HepG2 (cell line): Measurements from ENCODE around the gene PLEKHG2. TPM values are rescaled to one million over a fixed set of nuclear protein-coding genes. Genes with fewer than 3 reads are reported as not detected.

Source experiments
- ATAC-seq: fragments of 200-7000 bp; cut with Tn5 transposase; 3 replicates; pipeline ENCODE4 v1.9.1; 2020; ENCODE audit warnings: mild to moderate bottlenecking, moderate library complexity
- BruUV-seq: library from RNA; stranded (reverse); fragments of 400-500 nt; replicated peaks from 2 replicates; lab custom pipeline; 2021; lab: Mats Ljungman, UMichigan
- CTCF ChIA-PET: fragments of 300-600 bp; formaldehyde crosslinking; extraction: SDS; loops from one replicate; lab custom pipeline; 2021; ENCODE audit warnings: low total read pairs, inconsistent platforms, low intra/inter-chr PET ratio; lab: Yijun Ruan, JAX
- POLR2A ChIA-PET: fragments of 350-600 bp; sonication (Branson Sonifier 250); formaldehyde crosslinking; loops from one replicate; lab custom pipeline; 2020; ENCODE audit warnings: antibody characterized with exemption, inconsistent platforms; lab: Yijun Ruan, JAX
- DNase-seq: peaks from one replicate; pipeline ENCODE4 v3.0.0-alpha.2; 2015; ENCODE audit warnings: low spot score
- FAIRE-seq: peaks from 3 replicates; lab custom pipeline; 2011; peaks lifted over from hg19 to GRCh38; lab: Jason Lieb, UNC
- H2AFZ ChIP-seq: one replicate; pipeline ENCODE4 v1.6.1; 2011; ENCODE audit warnings: low read length, inconsistent platforms
- H3K27ac ChIP-seq: fragments of 300-600 bp; 3 replicates; pipeline ENCODE4 v1.8.0; 2011; ENCODE audit warnings: mixed run types, mild to moderate bottlenecking, mixed read lengths, low read length, inconsistent platforms; ENCODE audit not compliant: insufficient read depth; ENCODE audit errors: extremely low read length
- H3K27me3 ChIP-seq, 2 experiments: fragments of 200-600 bp in 1 of 2; 2 replicates in 1 of 2; 3 replicates in 1 of 2; pipeline versions ENCODE4 v1.6.0 to v1.8.0; 2011; ENCODE audit warnings: low read length in 2 of 2, mild to moderate bottlenecking in 2 of 2, moderate library complexity in 2 of 2, inconsistent platforms in 1 of 2; ENCODE audit not compliant: insufficient read depth in 2 of 2, control insufficient read depth in 1 of 2
- H3K36me3 ChIP-seq, 2 experiments: fragments of 200-600 bp in 1 of 2; replicated peaks in 1 of 2; 2 replicates in 1 of 2; 3 replicates in 1 of 2; pipeline versions ENCODE4 v1.5.1 to v1.8.0; 2011; ENCODE audit warnings: low read length in 2 of 2, inconsistent platforms in 1 of 2; ENCODE audit not compliant: insufficient read depth in 2 of 2, control insufficient read depth in 1 of 2
- H3K4me1 ChIP-seq: 2 replicates; pipeline ENCODE4 v1.5.1; 2012; ENCODE audit warnings: low read length, inconsistent platforms; ENCODE audit not compliant: insufficient read depth
- H3K4me2 ChIP-seq: 2 replicates; pipeline ENCODE4 v1.6.0; 2011; ENCODE audit warnings: low read depth, low read length, inconsistent platforms
- H3K4me3 ChIP-seq, 3 experiments: fragments of 200-600 bp in 1 of 3; sonication (generic), shearing (Covaris generic) in 1 of 3; replicated peaks in 1 of 3; 2 replicates each; pipeline ENCODE4 v1.5.1; 2011 to 2016; ENCODE audit warnings: low read length in 3 of 3, inconsistent platforms in 2 of 3, low read depth in 2 of 3, mild to moderate bottlenecking in 2 of 3, control low read depth in 1 of 3, mixed read lengths in 1 of 3; ENCODE audit not compliant: insufficient read depth in 1 of 3
- H3K79me2 ChIP-seq: one replicate; pipeline ENCODE4 v1.6.1; 2011; ENCODE audit warnings: low read length, inconsistent platforms; ENCODE audit not compliant: insufficient read depth
- H3K9ac ChIP-seq: 2 replicates; pipeline ENCODE4 v1.6.0; 2011; ENCODE audit warnings: mild to moderate bottlenecking, low read depth, low read length, inconsistent platforms; ENCODE audit not compliant: insufficient read depth
- H3K9me3 ChIP-seq: 2 replicates; pipeline ENCODE4 v1.5.1; 2012; ENCODE audit warnings: mild to moderate bottlenecking, low read length
- H4K20me1 ChIP-seq: 2 replicates; pipeline ENCODE4 v1.6.0; 2011; ENCODE audit warnings: inconsistent platforms, mild to moderate bottlenecking, low read length, moderate library complexity; ENCODE audit not compliant: insufficient read depth
- EHMT2 ChIP-seq: fragments of 200-600 bp; sonication (generic); IDR thresholded peaks from 2 replicates; pipeline ENCODE4 v1.7.0; 2017; ENCODE audit warnings: antibody characterized with exemption, low read depth, low read length, borderline replicate concordance
- RXRB ChIP-seq: IDR thresholded peaks from 2 replicates; pipeline ENCODE4 v1.6.1; 2016; ENCODE audit warnings: borderline replicate concordance, missing genetic modification reagents, missing compliant biosample characterization
- SETDB1 ChIP-seq: sonication (generic); formaldehyde crosslinking; IDR thresholded peaks from 2 replicates; pipeline ENCODE4 v1.5.1; 2020; ENCODE audit warnings: missing genetic modification reagents, mild to moderate bottlenecking, borderline replicate concordance
- SIX1 ChIP-seq: sonication (generic); formaldehyde crosslinking; IDR thresholded peaks from 2 replicates; pipeline ENCODE4 v1.4.0; 2020; ENCODE audit warnings: missing genetic modification reagents, borderline replicate concordance
- ZIK1 ChIP-seq: sonication (generic); formaldehyde crosslinking; IDR thresholded peaks from 2 replicates; pipeline ENCODE4 v1.5.0; 2020; ENCODE audit warnings: mild to moderate bottlenecking, low read depth, missing genetic modification reagents, borderline replicate concordance
- ZMAT3 ChIP-seq: sonication (generic); formaldehyde crosslinking; conservative IDR thresholded peaks from 2 replicates; pipeline ENCODE4 v1.7.0; 2021; ENCODE audit warnings: missing genetic modification reagents
- ZNF589 ChIP-seq: sonication (generic); formaldehyde crosslinking; conservative IDR thresholded peaks from 2 replicates; pipeline ENCODE4 v1.8.0; 2022; ENCODE audit warnings: mild to moderate bottlenecking, moderate library complexity, missing genetic modification reagents
- WGBS: methylation state at CpG from one replicate; pipeline ENCODE4 v1.1.6; 2017; ENCODE audit warnings: low lambda C conversion rate; 5-methylcytosine and 5-hydroxymethylcytosine counted together
- in situ Hi-C: cut with HindIII; loops from 2 replicates; pipeline ENCODE4 v1.10.0; 2017; ENCODE audit warnings: low pct_unique_long_range_greater_than_20kb; ENCODE audit not compliant: extremely low pct_ligation_motif_present
- intact Hi-C: fragments of 100-400 bp; cut with micrococcal nuclease; formaldehyde crosslinking; loops from one replicate; pipeline ENCODE4 v1.10.0; 2022; ENCODE audit not compliant: unreplicated experiment
- polyA plus RNA-seq, 8 experiments: library from polyadenylated mRNA; depleted of rRNA in 3 of 8; stranded (reverse) in 7 of 8; unstranded in 1 of 8; fragments of >200 nt; fragmentation: Illumina TruSeq in 4 of 8; extraction: Trizol in 4 of 8; gene quantifications; 2 replicates each; pipeline versions ENCODE4 v1.2.1 to v1.2.3, GENCODE V29; 2011 to 2016; ENCODE audit warnings: low read depth in 4 of 8, missing spikeins in 1 of 8, mixed read lengths in 1 of 8; ENCODE audit not compliant: insufficient read depth in 1 of 8
- total RNA-seq, 5 experiments: library from RNA; depleted of rRNA; stranded (reverse); fragments of >200 nt; fragmentation: Illumina TruSeq; extraction: Trizol; gene quantifications; 2 replicates each; pipeline ENCODE4 v1.2.3, GENCODE V29; 2016; ENCODE audit warnings: low read depth in 1 of 5
- TF ChIP-seq, protein P1 (sequence below): sonication (generic); formaldehyde crosslinking; conservative IDR thresholded peaks from 2 replicates; pipeline ENCODE4 v1.4.0; 2020; ENCODE audit warnings: mild to moderate bottlenecking, missing genetic modification reagents, moderate library complexity
- TF ChIP-seq, protein P2 (sequence below): sonication (generic); formaldehyde crosslinking; IDR thresholded peaks from 2 replicates; pipeline ENCODE4 v1.4.0; 2020; ENCODE audit warnings: mild to moderate bottlenecking, missing genetic modification reagents

Gene PLEKHG2
- total and polyA plus RNA-seq, 2 of the 13 experiments (the other 11 are each of a cell fraction or from before 2014, with no cell fraction given), result 3.6 to 6.8 TPM

DNA sequence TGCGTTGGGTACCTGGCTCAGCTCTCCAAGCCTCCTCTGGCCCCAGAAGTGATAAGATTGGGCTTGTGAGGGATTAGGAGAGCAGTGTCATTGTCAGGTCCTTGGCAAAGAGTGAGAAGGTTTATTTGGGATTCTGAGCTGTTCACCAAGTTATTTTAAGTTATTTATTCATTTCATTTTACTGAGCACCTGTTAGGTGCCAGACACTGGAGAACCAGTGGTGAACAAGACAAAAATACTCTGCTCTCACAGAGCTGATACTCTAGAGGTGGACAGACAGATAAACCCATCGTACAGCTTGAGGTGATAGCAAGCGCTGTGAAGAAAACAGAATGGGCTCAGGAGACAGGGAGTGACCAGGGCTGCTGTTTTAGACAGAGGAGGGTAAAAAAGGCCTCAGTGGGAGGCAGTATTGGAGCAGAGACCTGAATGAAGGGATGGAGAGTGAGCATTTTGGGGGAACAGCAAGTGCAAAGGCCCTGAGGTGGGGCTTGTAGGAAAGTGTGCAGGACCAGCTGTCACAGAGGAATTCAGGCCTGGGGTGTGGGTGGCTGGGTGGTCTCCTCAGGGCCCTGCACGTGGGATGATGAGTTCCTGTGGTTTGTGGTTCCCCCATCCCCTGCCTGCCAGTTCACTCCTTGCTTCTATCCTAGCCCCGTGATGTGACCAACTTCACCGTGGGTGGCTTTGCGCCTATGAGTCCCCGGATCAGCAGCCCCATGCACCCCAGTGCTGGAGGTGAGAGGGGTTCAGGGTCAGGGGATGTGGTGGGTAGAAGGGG, 59.5 kb downstream of the PLEKHG2 start:
- ATAC-seq (no peak), FAIRE-seq (no peak), DNase-seq (no peak)
- Histone ChIP-seq H3K4me2 (no peak overlapping the region), H3K36me3 (peaks cover 49 to 90% of the 10 kb centered on the region in 2 experiments), H4K20me1 (no peaks in the 10 kb centered on the region), H3K4me3 (no peak overlapping the region), H3K4me1 (no peaks in the 10 kb centered on the region), H3K27ac (no peak overlapping the region), H2AFZ (no peak overlapping the region), H3K27me3 (no peaks in the 10 kb centered on the region; a peak in 1 of 5 replicates), H3K9me3 (no peaks in the 10 kb centered on the region), H3K79me2 (no peaks in the 10 kb centered on the region), H3K9ac (no peak overlapping the region)
- no TSS peak for BruUV-seq
- intact Hi-C loops, result no loop called here
- TF ChIP-seq SETDB1 (CRISPR knock-in tag), result no peak
- no peak for TF ChIP-seq ZIK1 (CRISPR knock-in tag)
- TF ChIP-seq, protein P1, sequence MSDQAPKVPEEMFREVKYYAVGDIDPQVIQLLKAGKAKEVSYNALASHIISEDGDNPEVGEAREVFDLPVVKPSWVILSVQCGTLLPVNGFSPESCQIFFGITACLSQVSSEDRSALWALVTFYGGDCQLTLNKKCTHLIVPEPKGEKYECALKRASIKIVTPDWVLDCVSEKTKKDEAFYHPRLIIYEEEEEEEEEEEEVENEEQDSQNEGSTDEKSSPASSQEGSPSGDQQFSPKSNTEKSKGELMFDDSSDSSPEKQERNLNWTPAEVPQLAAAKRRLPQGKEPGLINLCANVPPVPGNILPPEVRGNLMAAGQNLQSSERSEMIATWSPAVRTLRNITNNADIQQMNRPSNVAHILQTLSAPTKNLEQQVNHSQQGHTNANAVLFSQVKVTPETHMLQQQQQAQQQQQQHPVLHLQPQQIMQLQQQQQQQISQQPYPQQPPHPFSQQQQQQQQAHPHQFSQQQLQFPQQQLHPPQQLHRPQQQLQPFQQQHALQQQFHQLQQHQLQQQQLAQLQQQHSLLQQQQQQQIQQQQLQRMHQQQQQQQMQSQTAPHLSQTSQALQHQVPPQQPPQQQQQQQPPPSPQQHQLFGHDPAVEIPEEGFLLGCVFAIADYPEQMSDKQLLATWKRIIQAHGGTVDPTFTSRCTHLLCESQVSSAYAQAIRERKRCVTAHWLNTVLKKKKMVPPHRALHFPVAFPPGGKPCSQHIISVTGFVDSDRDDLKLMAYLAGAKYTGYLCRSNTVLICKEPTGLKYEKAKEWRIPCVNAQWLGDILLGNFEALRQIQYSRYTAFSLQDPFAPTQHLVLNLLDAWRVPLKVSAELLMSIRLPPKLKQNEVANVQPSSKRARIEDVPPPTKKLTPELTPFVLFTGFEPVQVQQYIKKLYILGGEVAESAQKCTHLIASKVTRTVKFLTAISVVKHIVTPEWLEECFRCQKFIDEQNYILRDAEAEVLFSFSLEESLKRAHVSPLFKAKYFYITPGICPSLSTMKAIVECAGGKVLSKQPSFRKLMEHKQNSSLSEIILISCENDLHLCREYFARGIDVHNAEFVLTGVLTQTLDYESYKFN, result no peak
- no peak for TF ChIP-seq ZNF589
- no peak for TF ChIP-seq RXRB (CRISPR knock-in tag)
- TF ChIP-seq, protein P2, sequence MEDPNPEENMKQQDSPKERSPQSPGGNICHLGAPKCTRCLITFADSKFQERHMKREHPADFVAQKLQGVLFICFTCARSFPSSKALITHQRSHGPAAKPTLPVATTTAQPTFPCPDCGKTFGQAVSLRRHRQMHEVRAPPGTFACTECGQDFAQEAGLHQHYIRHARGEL (CRISPR knock-in tag), result no peak
- no peak for TF ChIP-seq SIX1 (CRISPR knock-in tag)
- no peak for TF ChIP-seq EHMT2
- TF ChIP-seq ZMAT3 (CRISPR knock-in tag), result no peak
- ChIA-PET POLR2A (no interaction called here), CTCF (no interaction called here)
- 95% methylated on average over 4 of the region's 8 CpGs for WGBS
- in situ Hi-C loops, result no loop called here
